PC-3 (cell line): ENCODE data around the gene CBX2.

ENCODE experiments used
- EZH2 ChIP-seq: fragments of 300-600 bp; sonication (generic); IDR thresholded peaks from one replicate; pipeline ENCODE4 v1.6.1; 2017; ENCODE audit warnings: antibody characterized with exemption, mild to moderate bottlenecking, low read length; ENCODE audit not compliant: unreplicated experiment
- EZH2phosphoT487 ChIP-seq: fragments of 300-600 bp; sonication (generic); IDR thresholded peaks from 2 replicates; pipeline ENCODE4 v1.6.1; 2018; ENCODE audit warnings: mild to moderate bottlenecking, antibody characterized with exemption, low read length, borderline replicate concordance
- TF ChIP-seq, protein P1 (sequence below): fragments of 300-600 bp; sonication (generic); conservative IDR thresholded peaks from 2 replicates; pipeline ENCODE4 v1.5.1; 2017; ENCODE audit warnings: antibody characterized with exemption, low read depth, mild to moderate bottlenecking, low read length

DNA sequence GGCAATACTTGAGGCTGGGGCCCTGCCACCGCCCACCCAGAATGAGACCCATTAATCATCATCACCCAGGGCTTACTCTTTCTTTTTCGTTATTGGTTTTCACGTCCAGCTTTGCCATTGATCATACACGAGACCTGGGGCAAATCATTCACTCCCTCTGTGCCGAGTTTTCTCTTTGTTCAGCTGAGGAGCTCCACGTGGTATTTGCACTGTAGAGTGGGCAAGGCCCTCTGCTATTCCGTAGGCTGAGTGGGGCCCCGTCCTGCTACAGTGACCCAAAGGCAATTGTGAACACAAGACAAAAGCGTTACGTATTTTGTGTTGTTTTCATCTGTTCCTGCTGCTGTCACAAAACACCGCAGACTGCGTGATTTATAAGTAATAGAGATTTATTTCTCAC, 23.6 kb upstream of the CBX2 start:
- TF ChIP-seq, protein P1, sequence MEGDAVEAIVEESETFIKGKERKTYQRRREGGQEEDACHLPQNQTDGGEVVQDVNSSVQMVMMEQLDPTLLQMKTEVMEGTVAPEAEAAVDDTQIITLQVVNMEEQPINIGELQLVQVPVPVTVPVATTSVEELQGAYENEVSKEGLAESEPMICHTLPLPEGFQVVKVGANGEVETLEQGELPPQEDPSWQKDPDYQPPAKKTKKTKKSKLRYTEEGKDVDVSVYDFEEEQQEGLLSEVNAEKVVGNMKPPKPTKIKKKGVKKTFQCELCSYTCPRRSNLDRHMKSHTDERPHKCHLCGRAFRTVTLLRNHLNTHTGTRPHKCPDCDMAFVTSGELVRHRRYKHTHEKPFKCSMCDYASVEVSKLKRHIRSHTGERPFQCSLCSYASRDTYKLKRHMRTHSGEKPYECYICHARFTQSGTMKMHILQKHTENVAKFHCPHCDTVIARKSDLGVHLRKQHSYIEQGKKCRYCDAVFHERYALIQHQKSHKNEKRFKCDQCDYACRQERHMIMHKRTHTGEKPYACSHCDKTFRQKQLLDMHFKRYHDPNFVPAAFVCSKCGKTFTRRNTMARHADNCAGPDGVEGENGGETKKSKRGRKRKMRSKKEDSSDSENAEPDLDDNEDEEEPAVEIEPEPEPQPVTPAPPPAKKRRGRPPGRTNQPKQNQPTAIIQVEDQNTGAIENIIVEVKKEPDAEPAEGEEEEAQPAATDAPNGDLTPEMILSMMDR, result no peak
- TF ChIP-seq EZH2phosphoT487, result no peak
- TF ChIP-seq EZH2, result no peak
